GM12872 (cell line): ENCODE measurements around the gene MT2A.

Experiments
- CTCF ChIP-seq: IDR thresholded peaks from 3 replicates; pipeline ENCODE4 v1.5.1; 2011; ENCODE audit warnings: low read depth, mild to moderate bottlenecking, low read length, moderate library complexity; ENCODE audit not compliant: insufficient read depth

MT2A gene

GRCh38 chr16:56632156-56632847 is 23.9 kb downstream of the MT2A start, which contains the start of gene MT1M:
Gene MT1M (plus strand): TSS chr16:56632659. CDS start chr16:56632732, 73 bp downstream.
- TF ChIP-seq CTCF: no peak

- TF ChIP-seq CTCF: no peak
Measured at GRCh38 chr16:56632848-56633365, 24.5 kb downstream of the MT2A start.

- TF ChIP-seq CTCF: no peak
Measured at GRCh38 chr16:56633535-56633934, 25.2 kb downstream of the MT2A start.

GRCh38 chr16:56634715-56635440 is 26.5 kb downstream of the MT2A start:
- TF ChIP-seq CTCF: no peak

GRCh38 chr16:56635441-56635967 is 27.1 kb downstream of the MT2A start:
- no peak for TF ChIP-seq CTCF

- no peak for TF ChIP-seq CTCF
Measured at GRCh38 chr16:56636616-56637413, 28.4 kb downstream of the MT2A start.
